ENCODE measurements around the gene TREX2.

- TF ChIP-seq POLR2AphosphoS5 (IDR thresholded peaks at IDR 0.05; ENCODE audit: low read depth): no peak
- no peak for TF ChIP-seq CTCF (conservative IDR thresholded peaks at IDR 0.05; ENCODE audit: low read depth in 2 of 2)
- TF ChIP-seq REST (IDR thresholded peaks at IDR 0.05; ENCODE audit: unreplicated experiment): no peak
- no peak for TF ChIP-seq EZH2 (IDR thresholded peaks at IDR 0.05; ENCODE audit: low read depth, unreplicated experiment)
- no peak for TF ChIP-seq JUNB (IDR thresholded peaks at IDR 0.05; ENCODE audit: unreplicated experiment)
- no peak for TF ChIP-seq EZH2phosphoT487 (IDR thresholded peaks at IDR 0.05; ENCODE audit: unreplicated experiment)
- TF ChIP-seq ETS1 (IDR thresholded peaks at IDR 0.05): no peak
- no peak for TF ChIP-seq CREB1 (CRISPR knock-in tag; IDR thresholded peaks at IDR 0.05; ENCODE audit: low read depth)
- TF ChIP-seq ZNF462 (CRISPR knock-in tag; IDR thresholded peaks at IDR 0.05): no peak
- no peak for TF ChIP-seq ZNF114 (CRISPR knock-in tag; IDR thresholded peaks at IDR 0.05)
Observed at GRCh38 chrX:153448556-153449367, 2.9 kb upstream of the TREX2 start.

Measured in GM23338 (cell line).